GM12865 (cell line): ENCODE data around the gene SUN1.

Experiments
- DNase-seq: peaks from one replicate; pipeline ENCODE4 v3.0.0; 2010; ENCODE audit warnings: low read depth
- H3K4me3 ChIP-seq: 2 replicates; pipeline ENCODE4 v1.5.1; 2011; ENCODE audit warnings: mild to moderate bottlenecking, low read depth, low read length, control low read depth
- TF ChIP-seq, protein P1 (sequence below): IDR thresholded peaks from 2 replicates; pipeline ENCODE4 v1.5.1; 2011; ENCODE audit warnings: low read length, control low read depth, low read depth, inconsistent platforms; ENCODE audit not compliant: insufficient read depth; ENCODE audit errors: missing control alignments

The SUN1 gene

DNA sequence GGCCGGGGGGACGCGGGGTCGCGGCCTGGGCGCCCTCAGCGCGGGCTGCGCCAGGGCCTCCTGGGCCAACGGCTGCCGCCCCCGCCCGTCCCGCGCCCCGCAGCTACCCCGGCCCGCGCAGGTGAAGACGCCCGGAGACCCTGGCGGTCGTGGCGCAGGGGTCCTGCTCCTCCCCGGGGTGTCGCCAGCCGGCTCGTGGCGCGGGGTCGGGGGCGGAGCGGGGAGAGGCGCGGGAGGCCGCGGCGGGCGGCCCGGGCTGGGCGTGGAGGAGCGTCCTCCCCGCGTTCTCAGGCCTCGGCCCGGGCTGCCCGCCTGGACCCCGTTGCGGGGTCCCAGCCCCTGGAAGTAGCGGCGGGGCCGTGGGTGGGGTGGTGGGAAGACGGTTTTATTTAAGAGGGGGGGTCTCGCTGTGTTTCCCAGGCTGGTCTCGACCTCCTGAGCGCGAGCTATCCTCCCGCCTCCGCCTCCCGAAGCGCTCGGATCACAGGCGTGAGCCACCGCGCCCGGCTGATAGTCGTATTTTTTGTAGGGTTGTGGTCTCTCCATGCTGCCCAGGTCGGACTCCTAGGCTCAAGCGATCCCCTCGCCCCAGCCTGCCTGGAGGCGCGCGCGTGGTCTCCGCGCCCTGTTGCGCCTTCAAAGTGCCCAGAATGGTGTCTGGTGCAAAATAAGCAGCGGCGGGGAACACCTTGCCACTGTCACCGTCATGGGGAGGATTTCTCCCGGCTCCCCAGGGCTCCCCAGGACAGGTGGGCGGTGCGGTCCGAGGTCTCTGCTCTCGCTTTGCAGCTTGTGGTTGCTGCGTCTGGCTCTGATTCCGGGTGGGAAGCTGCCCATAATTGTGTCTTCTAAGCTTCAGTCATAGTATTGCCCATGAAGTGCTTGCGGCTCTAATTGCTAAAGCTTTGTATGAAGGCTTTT is 15.3 kb upstream of the SUN1 start:
- peak overlapping the region; percentile 93 for H3K4me3 ChIP-seq
- peak; percentile 58 for DNase-seq
- TF ChIP-seq, protein P1, sequence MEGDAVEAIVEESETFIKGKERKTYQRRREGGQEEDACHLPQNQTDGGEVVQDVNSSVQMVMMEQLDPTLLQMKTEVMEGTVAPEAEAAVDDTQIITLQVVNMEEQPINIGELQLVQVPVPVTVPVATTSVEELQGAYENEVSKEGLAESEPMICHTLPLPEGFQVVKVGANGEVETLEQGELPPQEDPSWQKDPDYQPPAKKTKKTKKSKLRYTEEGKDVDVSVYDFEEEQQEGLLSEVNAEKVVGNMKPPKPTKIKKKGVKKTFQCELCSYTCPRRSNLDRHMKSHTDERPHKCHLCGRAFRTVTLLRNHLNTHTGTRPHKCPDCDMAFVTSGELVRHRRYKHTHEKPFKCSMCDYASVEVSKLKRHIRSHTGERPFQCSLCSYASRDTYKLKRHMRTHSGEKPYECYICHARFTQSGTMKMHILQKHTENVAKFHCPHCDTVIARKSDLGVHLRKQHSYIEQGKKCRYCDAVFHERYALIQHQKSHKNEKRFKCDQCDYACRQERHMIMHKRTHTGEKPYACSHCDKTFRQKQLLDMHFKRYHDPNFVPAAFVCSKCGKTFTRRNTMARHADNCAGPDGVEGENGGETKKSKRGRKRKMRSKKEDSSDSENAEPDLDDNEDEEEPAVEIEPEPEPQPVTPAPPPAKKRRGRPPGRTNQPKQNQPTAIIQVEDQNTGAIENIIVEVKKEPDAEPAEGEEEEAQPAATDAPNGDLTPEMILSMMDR = no peak

- TF ChIP-seq, protein P1 = peak; percentile 38
- peak overlapping the region; percentile 93 for H3K4me3 ChIP-seq
- peak; percentile 64 for DNase-seq
Observed at GRCh38 chr7:818031-818699, 14.1 kb upstream of the SUN1 start.

- TF ChIP-seq, protein P1 = no peak
- peak; percentile 48 for DNase-seq
- H3K4me3 ChIP-seq = no peak overlapping the region
Observed at GRCh38 chr7:820341-820740, 11.9 kb upstream of the SUN1 start.

GRCh38 chr7:821688-822087 is 10.6 kb upstream of the SUN1 start:
- no peak overlapping the region for H3K4me3 ChIP-seq
- TF ChIP-seq, protein P1 = no peak
- DNase-seq = no peak

- TF ChIP-seq, protein P1 = no peak
- no peak for DNase-seq
- H3K4me3 ChIP-seq = no peak overlapping the region
Observed at GRCh38 chr7:822692-823276, 9.5 kb upstream of the SUN1 start.

DNA sequence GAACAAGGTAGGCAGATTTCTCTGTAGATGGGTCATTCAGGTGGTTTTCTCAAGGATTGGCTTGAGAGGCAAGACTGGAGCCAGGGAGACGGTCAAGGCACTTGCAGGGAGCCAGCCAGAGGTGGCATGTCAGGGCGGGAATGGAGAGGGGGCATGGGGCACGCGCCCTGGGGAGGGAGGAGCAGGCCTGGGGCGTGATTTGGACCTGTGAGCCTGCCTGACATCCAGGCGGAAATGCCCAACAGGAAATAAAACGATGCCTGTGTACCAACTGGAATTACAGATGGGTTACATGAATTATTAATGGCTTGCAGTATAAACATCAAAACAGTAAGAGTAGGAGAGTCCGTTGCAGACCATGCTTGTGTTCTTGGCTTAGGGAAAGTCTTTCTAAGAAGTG is 8.6 kb upstream of the SUN1 start:
- TF ChIP-seq, protein P1 = no peak
- DNase-seq = no peak
- no peak overlapping the region for H3K4me3 ChIP-seq
